HCT116 (cell line): ENCODE results near the gene SULT2B1. TPM values are rescaled to one million over a fixed set of nuclear protein-coding genes. Genes with fewer than 3 reads are reported as not detected.

Experiments used
- ATAC-seq: fragments of 200-7000 bp; cut with Tn5 transposase; 2 replicates; pipeline ENCODE4 v1.9.1; 2020; ENCODE audit warnings: mild to moderate bottlenecking, moderate library complexity
- BruUV-seq: library from RNA; stranded (reverse); fragments of 400-500 nt; replicated peaks from 2 replicates; lab custom pipeline; 2021; lab: Mats Ljungman, UMichigan
- CTCF ChIA-PET: fragments of 300-600 bp; sonication (Branson Sonifier 250); formaldehyde crosslinking; loops from one replicate; lab custom pipeline; 2021; ENCODE audit warnings: antibody characterized with exemption; lab: Charles Lee
- POLR2A ChIA-PET: fragments of 300-600, 350-600 bp; sonication (Branson Sonifier 250); formaldehyde crosslinking; loops from one replicate; lab custom pipeline; 2021; ENCODE audit warnings: antibody characterized with exemption; lab: Charles Lee
- RAD21 ChIA-PET, 2 experiments: fragments of 300-600 bp; sonication (Branson Sonifier 250); formaldehyde crosslinking; loops; one replicate each; lab custom pipeline; 2023; ENCODE audit warnings: low total read pairs in 2 of 2; ENCODE audit not compliant: uncharacterized antibody in 2 of 2, unreplicated experiment in 2 of 2, low non-redundant PET in 1 of 2; lab: Charles Lee
- DNase-seq: peaks from one replicate; pipeline ENCODE4 v3.0.0-alpha.2; 2010; ENCODE audit warnings: low read depth, low spot score
- H2AFZ ChIP-seq: fragments of 200-600 bp; shearing (Covaris generic), sonication (generic); 2 replicates; pipeline ENCODE4 v1.6.1; 2017; ENCODE audit warnings: low read depth, mixed run types, mixed read lengths, antibody characterized with exemption, low read length; ENCODE audit not compliant: poor library complexity, severe bottlenecking
- H3K27ac ChIP-seq: 2 replicates; pipeline ENCODE4 v1.5.1; 2012; ENCODE audit warnings: low read depth, low read length
- H3K27me3 ChIP-seq: fragments of 200-600 bp; sonication (generic); 2 replicates; pipeline ENCODE4 v1.6.1; 2016; ENCODE audit warnings: mixed run types, low read length, mixed read lengths; ENCODE audit not compliant: insufficient read depth
- H3K36me3 ChIP-seq, 2 experiments: fragments of 200-500 bp in 1 of 2; fragments of 200-600 bp in 1 of 2; sonication (Bioruptor generic) in 1 of 2; sonication (generic) in 1 of 2; 2 replicates each; pipeline versions ENCODE4 v1.5.1 to v1.6.1; 2014 to 2016; ENCODE audit warnings: low read length in 2 of 2, inconsistent platforms in 1 of 2, mixed read lengths in 1 of 2, mixed run types in 1 of 2; ENCODE audit not compliant: insufficient read depth in 2 of 2, control insufficient read depth in 1 of 2
- H3K4me1 ChIP-seq, 2 experiments: fragments of 200-600 bp in 1 of 2; sonication (generic) in 1 of 2; 2 replicates each; pipeline versions ENCODE4 v1.5.1 to v1.6.1; 2012 to 2017; ENCODE audit warnings: low read length in 2 of 2, inconsistent platforms in 1 of 2, mild to moderate bottlenecking in 1 of 2, mixed read lengths in 1 of 2, mixed run types in 1 of 2, moderate library complexity in 1 of 2; ENCODE audit not compliant: insufficient read depth in 2 of 2, control insufficient read depth in 1 of 2
- H3K4me2 ChIP-seq: fragments of 200-600 bp; sonication (generic); 2 replicates; pipeline ENCODE4 v1.6.1; 2017; ENCODE audit warnings: mixed run types, low read length, mixed read lengths
- H3K4me3 ChIP-seq, 2 experiments: fragments of 200-600 bp in 1 of 2; sonication (generic) in 1 of 2; replicated peaks in 1 of 2; 2 replicates each; pipeline ENCODE4 v1.5.1; 2011 to 2016; ENCODE audit warnings: low read length in 2 of 2, control low read depth in 1 of 2, low read depth in 1 of 2, mild to moderate bottlenecking in 1 of 2, mixed read lengths in 1 of 2, mixed run types in 1 of 2
- H3K79me2 ChIP-seq: fragments of 200-600 bp; sonication (generic); 2 replicates; pipeline ENCODE4 v1.6.1; 2017; ENCODE audit warnings: mild to moderate bottlenecking, mixed run types, low read length, moderate library complexity, mixed read lengths; ENCODE audit not compliant: insufficient read depth
- H3K9ac ChIP-seq: fragments of 200-600 bp; sonication (generic); 2 replicates; pipeline ENCODE4 v1.6.1; 2016; ENCODE audit warnings: low read length, mixed read lengths
- H3K9me2 ChIP-seq: fragments of 200-600 bp; sonication (generic), shearing (Covaris generic); 2 replicates; pipeline ENCODE4 v1.6.1; 2017; ENCODE audit warnings: mixed run types, mild to moderate bottlenecking, moderate library complexity; ENCODE audit not compliant: insufficient read depth
- H3K9me3 ChIP-seq, 2 experiments: fragments of 200-500 bp in 1 of 2; fragments of 200-600 bp in 1 of 2; sonication (Bioruptor generic) in 1 of 2; sonication (generic) in 1 of 2; 2 replicates each; pipeline ENCODE4 v1.6.1; 2014 to 2017; ENCODE audit warnings: low read length in 2 of 2, mixed read lengths in 2 of 2, inconsistent platforms in 1 of 2, low read depth in 1 of 2, mild to moderate bottlenecking in 1 of 2, mixed run types in 1 of 2, moderate library complexity in 1 of 2; ENCODE audit not compliant: control insufficient read depth in 1 of 2, insufficient read depth in 1 of 2
- H4K20me1 ChIP-seq: fragments of 200-600 bp; sonication (generic), shearing (Covaris generic); 2 replicates; pipeline ENCODE4 v1.6.1; 2017; ENCODE audit warnings: mixed run types, mild to moderate bottlenecking, moderate library complexity; ENCODE audit not compliant: insufficient read depth
- CEBPB ChIP-seq: IDR thresholded peaks from 2 replicates; pipeline ENCODE4 v1.6.1; 2012; ENCODE audit warnings: low read depth
- CTCF ChIP-seq, 3 experiments: fragments of 200-600 bp in 1 of 3; sonication (generic) in 1 of 3; IDR thresholded peaks in 2 of 3; conservative IDR thresholded peaks in 1 of 3; 2 replicates each; pipeline ENCODE4 v1.5.1; 2012 to 2017; ENCODE audit warnings: low read depth in 2 of 3, low read length in 2 of 3, antibody characterized with exemption in 1 of 3, borderline replicate concordance in 1 of 3, control low read depth in 1 of 3, mild to moderate bottlenecking in 1 of 3, mixed read lengths in 1 of 3, mixed run types in 1 of 3, moderate library complexity in 1 of 3; ENCODE audit not compliant: insufficient read depth in 1 of 3
- ELF1 ChIP-seq: IDR thresholded peaks from 2 replicates; pipeline ENCODE4 v1.6.1; 2012; ENCODE audit warnings: low read depth, borderline replicate concordance
- JUND ChIP-seq: IDR thresholded peaks from 2 replicates; pipeline ENCODE4 v1.6.1; 2012
- POLR2A ChIP-seq: IDR thresholded peaks from 2 replicates; pipeline ENCODE4 v1.7.0; 2011; ENCODE audit warnings: borderline replicate concordance; ENCODE audit not compliant: insufficient read depth, insufficient read length; ENCODE audit errors: extremely low read depth
- RAD21 ChIP-seq: IDR thresholded peaks from 2 replicates; pipeline ENCODE4 v1.6.1; 2012; ENCODE audit warnings: low read depth, mild to moderate bottlenecking
- REST ChIP-seq: IDR thresholded peaks from 2 replicates; pipeline ENCODE4 v1.6.1; 2012; ENCODE audit warnings: low read depth
- SIN3A ChIP-seq: IDR thresholded peaks from 2 replicates; pipeline ENCODE4 v1.6.1; 2012; ENCODE audit warnings: low read depth
- SP1 ChIP-seq: IDR thresholded peaks from 2 replicates; pipeline ENCODE4 v1.6.1; 2012; ENCODE audit warnings: low read depth
- SRF ChIP-seq: IDR thresholded peaks from 2 replicates; pipeline ENCODE4 v1.6.1; 2012; ENCODE audit warnings: low read depth
- TCF7L2 ChIP-seq: IDR thresholded peaks from 2 replicates; pipeline ENCODE4 v1.7.0; 2011; ENCODE audit warnings: borderline replicate concordance, inconsistent platforms; ENCODE audit not compliant: insufficient read depth, insufficient read length; ENCODE audit errors: extremely low read depth
- YY1 ChIP-seq: IDR thresholded peaks from 2 replicates; pipeline ENCODE4 v1.6.1; 2011; ENCODE audit warnings: low read length, low read depth, moderate library complexity, mild to moderate bottlenecking; ENCODE audit not compliant: insufficient replicate concordance; ENCODE audit errors: extremely low read depth
- ZBTB33 ChIP-seq: IDR thresholded peaks from 2 replicates; pipeline ENCODE4 v1.6.1; 2011; ENCODE audit warnings: mild to moderate bottlenecking, low read length, moderate library complexity; ENCODE audit not compliant: insufficient replicate concordance; ENCODE audit errors: extremely low read depth
- ZNF274 ChIP-seq: fragments of 200-500 bp; sonication (Bioruptor generic); IDR thresholded peaks from 2 replicates; pipeline ENCODE4 v1.6.1; 2014; ENCODE audit warnings: mild to moderate bottlenecking, low read depth, low read length, inconsistent platforms
- intact Hi-C: fragments of 100-400 bp; cut with micrococcal nuclease; formaldehyde crosslinking; loops from 2 replicates; pipeline ENCODE4 v1.10.0; 2022
- total RNA-seq: library from RNA; stranded (reverse); gene quantifications from one replicate; pipeline ENCODE4 v1.2.1, GENCODE V29; 2021; ENCODE audit not compliant: unreplicated experiment
- TF ChIP-seq, protein P1 (sequence below): IDR thresholded peaks from 2 replicates; pipeline ENCODE4 v1.6.1; 2012

The SULT2B1 gene
- total RNA-seq, 1 experiment from 2014 or later = 4.8 TPM

- no peak for ATAC-seq
- intact Hi-C loops = no loop called here
- TF ChIP-seq YY1 (no peak), TCF7L2 (no peak), ELF1 (no peak), POLR2A (no peak), JUND (no peak), CTCF (IDR thresholded peaks at IDR 0.05 in 2 of 3, conservative IDR thresholded peaks at IDR 0.05 in 1 of 3; ENCODE audit: borderline replicate concordance in 1 of 3, insufficient read depth in 1 of 3, low read depth in 2 of 3, low read length in 2 of 3) (no peak), ZNF274 (no peak), SIN3A (no peak), SRF (no peak), REST (no peak), ZBTB33 (no peak), CEBPB (no peak), RAD21 (no peak), SP1 (no peak)
- TF ChIP-seq, protein P1, sequence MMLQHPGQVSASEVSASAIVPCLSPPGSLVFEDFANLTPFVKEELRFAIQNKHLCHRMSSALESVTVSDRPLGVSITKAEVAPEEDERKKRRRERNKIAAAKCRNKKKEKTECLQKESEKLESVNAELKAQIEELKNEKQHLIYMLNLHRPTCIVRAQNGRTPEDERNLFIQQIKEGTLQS = no peak
- ChIA-PET CTCF (no interaction called here), POLR2A (interaction anchor here (1.3 to 1.7 kb wide), 4 partner anchors 9 to 16 kb away, joined by 5 to 22 read pairs (median 8); partner anchors contain the start of genes CA11, RPL18 and SPHK2), RAD21 (no interaction called here)
- H3K4me1 ChIP-seq = peaks cover 45 to 58% of the 10 kb centered on the region in 2 experiments
- H3K27me3 ChIP-seq = no peaks in the 10 kb centered on the region
- peak overlapping the region; percentile 63 for H3K4me2 ChIP-seq
- DNase-seq = no peak
- no peak overlapping the region for H3K4me3 ChIP-seq
- H3K9me3 ChIP-seq = no peaks in the 10 kb centered on the region
- H3K27ac ChIP-seq = peak overlapping the region; percentile 57; the same call in 1 of the 2 replicates
- 0 out of 2 replicates have a peak overlapping the region, but pooled peaks have one; percentile 51 for H3K9ac ChIP-seq
- no peaks in the 10 kb centered on the region for H3K9me2 ChIP-seq
- H4K20me1 ChIP-seq = no peaks in the 10 kb centered on the region
- no TSS peak for BruUV-seq
- H3K79me2 ChIP-seq = peaks cover 23% of the 10 kb centered on the region
- peaks cover 2 to 13% of the 10 kb centered on the region in 2 experiments; a peak in 1 of 4 replicates for H3K36me3 ChIP-seq
- H2AFZ ChIP-seq = no peak overlapping the region
These were observed 77.3 kb downstream of the SULT2B1 start for GRCh38 chr19:48629297-48629598.
